ENCODE measurements around the gene FAM107B.

The FAM107B gene

GRCh38 chr10:14476006-14476405 lies 298.7 kb downstream of the FAM107B start:
- TF ChIP-seq NFIC (IDR thresholded peaks at IDR 0.05): no peak
- TF ChIP-seq TEAD4 (IDR thresholded peaks at IDR 0.05): no peak
- no peak for TF ChIP-seq RAD21 (IDR thresholded peaks at IDR 0.05; ENCODE audit: low read depth)
- no peak for TF ChIP-seq ZBTB7A (IDR thresholded peaks at IDR 0.05; ENCODE audit: low read depth)
- TF ChIP-seq REST (IDR thresholded peaks at IDR 0.05; ENCODE audit: low read depth): no peak
- TF ChIP-seq EGR1 (IDR thresholded peaks at IDR 0.05): no peak
- TF ChIP-seq FOXM1 (IDR thresholded peaks at IDR 0.05; ENCODE audit: borderline replicate concordance, low read depth): no peak
- no peak for TF ChIP-seq TCF12 (IDR thresholded peaks at IDR 0.05; ENCODE audit: low read depth)
- no peak for TF ChIP-seq CREB1 (IDR thresholded peaks at IDR 0.05; ENCODE audit: low read depth)
- TF ChIP-seq CEBPB (IDR thresholded peaks at IDR 0.05): no peak
- TF ChIP-seq USF1 (IDR thresholded peaks at IDR 0.05): no peak
- no peak for TF ChIP-seq TAF1 (IDR thresholded peaks at IDR 0.05; ENCODE audit: low read depth)
- no peak for TF ChIP-seq EP300 (IDR thresholded peaks at IDR 0.05; ENCODE audit: borderline replicate concordance)
- no peak for TF ChIP-seq MAX (IDR thresholded peaks at IDR 0.05)

- TF ChIP-seq REST (IDR thresholded peaks at IDR 0.05; ENCODE audit: low read depth) (no peak), TEAD4 (IDR thresholded peaks at IDR 0.05) (no peak), ZBTB7A (IDR thresholded peaks at IDR 0.05; ENCODE audit: low read depth) (no peak), CREB1 (IDR thresholded peaks at IDR 0.05; ENCODE audit: low read depth) (no peak), FOXM1 (IDR thresholded peaks at IDR 0.05; ENCODE audit: borderline replicate concordance, low read depth) (no peak)
Measured at GRCh38 chr10:14474656-14475055, 300.0 kb downstream of the FAM107B start.

GRCh38 chr10:14470920-14471319 lies 303.8 kb downstream of the FAM107B start:
- TF ChIP-seq REST (IDR thresholded peaks at IDR 0.05; ENCODE audit: low read depth) (no peak), TEAD4 (IDR thresholded peaks at IDR 0.05) (no peak), MAX (IDR thresholded peaks at IDR 0.05) (no peak), YY1 (IDR thresholded peaks at IDR 0.05; ENCODE audit: low read depth) (no peak), TAF1 (IDR thresholded peaks at IDR 0.05; ENCODE audit: low read depth) (no peak)

GRCh38 chr10:14468726-14469125 lies 306.0 kb downstream of the FAM107B start:
- TF ChIP-seq CREB1 (IDR thresholded peaks at IDR 0.05; ENCODE audit: low read depth) (no peak), TEAD4 (IDR thresholded peaks at IDR 0.05) (no peak), EP300 (IDR thresholded peaks at IDR 0.05; ENCODE audit: borderline replicate concordance) (no peak), USF1 (IDR thresholded peaks at IDR 0.05) (no peak), ZBTB7A (IDR thresholded peaks at IDR 0.05; ENCODE audit: low read depth) (no peak), TAF1 (IDR thresholded peaks at IDR 0.05; ENCODE audit: low read depth) (no peak), RAD21 (IDR thresholded peaks at IDR 0.05; ENCODE audit: low read depth) (no peak), EGR1 (IDR thresholded peaks at IDR 0.05) (no peak), CEBPB (IDR thresholded peaks at IDR 0.05) (no peak), REST (IDR thresholded peaks at IDR 0.05; ENCODE audit: low read depth) (no peak), FOXM1 (IDR thresholded peaks at IDR 0.05; ENCODE audit: borderline replicate concordance, low read depth) (no peak), YY1 (IDR thresholded peaks at IDR 0.05; ENCODE audit: low read depth) (no peak), NFIC (IDR thresholded peaks at IDR 0.05) (no peak), TCF12 (IDR thresholded peaks at IDR 0.05; ENCODE audit: low read depth) (no peak), MAX (IDR thresholded peaks at IDR 0.05) (no peak)
